Sigmoid colon (tissue), 7 donors: Measurements from ENCODE around the gene GTF2IRD1. TPM values are rescaled to one million over a fixed set of nuclear protein-coding genes. Genes with fewer than 3 reads are reported as not detected.

Experiments
- DNase-seq: peaks from one replicate; pipeline ENCODE4 v3.0.0-alpha.2; 2019
- H3K27ac ChIP-seq, 4 donors: fragments of 200-600 bp; sonication (generic); one replicate each; pipeline ENCODE4 v1.5.1; 2016 to 2019; ENCODE audit warnings: mild to moderate bottlenecking in 1 of 4
- H3K27me3 ChIP-seq, 3 donors: fragments of 200-600 bp; sonication (generic); one replicate each; pipeline ENCODE4 v1.5.1; 2019; ENCODE audit warnings: mild to moderate bottlenecking in 1 of 3
- H3K36me3 ChIP-seq, 4 donors: fragments of 200-600 bp; sonication (generic); one replicate each; pipeline ENCODE4 v1.5.1; 2016 to 2019
- H3K4me1 ChIP-seq, 4 donors: fragments of 200-600 bp; sonication (generic); one replicate each; pipeline ENCODE4 v1.5.1; 2017 to 2019
- H3K4me3 ChIP-seq, 4 donors: fragments of 200-600 bp; sonication (generic); one replicate each; pipeline ENCODE4 v1.5.1; 2017 to 2019; ENCODE audit warnings: mild to moderate bottlenecking in 2 of 4, moderate library complexity in 1 of 4
- H3K9me3 ChIP-seq, 4 donors: fragments of 200-600 bp in 3 of 4; sonication (generic) in 3 of 4; one replicate each; pipeline versions ENCODE4 v1.5.1 to v1.6.1; 2013 to 2019
- CTCF ChIP-seq, 4 experiments: fragments of 450-650 bp in 3 of 4; fragments of 200-600 bp in 1 of 4; IDR thresholded peaks; one replicate each; pipeline ENCODE4 v1.5.1; 2016 to 2019; ENCODE audit warnings: antibody characterized with exemption in 4 of 4, mild to moderate bottlenecking in 3 of 4, moderate library complexity in 2 of 4
- EP300 ChIP-seq, 4 donors: sonication (generic); formaldehyde crosslinking; IDR thresholded peaks; one replicate each; pipeline ENCODE4 v1.6.1; 2017; ENCODE audit warnings: antibody characterized with exemption in 4 of 4
- POLR2A ChIP-seq, 2 donors: fragments of 450-650 bp; IDR thresholded peaks; one replicate each; pipeline ENCODE4 v1.6.1; 2016; ENCODE audit warnings: antibody characterized with exemption in 2 of 2, mild to moderate bottlenecking in 2 of 2, moderate library complexity in 2 of 2
- POLR2AphosphoS5 ChIP-seq, 4 donors: sonication (generic); formaldehyde crosslinking; IDR thresholded peaks; one replicate each; pipeline ENCODE4 v1.6.1; 2017; ENCODE audit warnings: antibody characterized with exemption in 4 of 4
- WGBS, 2 donors: extraction: QIAGEN DNeasy Blood & Tissue Kit; methylation state at CpG; one replicate each; pipeline ENCODE4 v1.1.7; 2013; 5-methylcytosine and 5-hydroxymethylcytosine counted together
- intact Hi-C: fragments of 100-400 bp; cut with DNase I; formaldehyde crosslinking; loops from one replicate; pipeline ENCODE4 v1.15.1; 2023
- polyA plus RNA-seq, 3 donors: library from polyadenylated mRNA; stranded (reverse); fragments of 200-250 nt; gene quantifications; one replicate each; pipeline ENCODE4 v1.2.3, GENCODE V29; 2013
- total RNA-seq, 4 donors: library from RNA; depleted of rRNA; stranded (reverse); fragments of >200 nt; gene quantifications; one replicate each; pipeline ENCODE4 v1.1.0, GENCODE V29; 2016
- donor health status: healthy with polysubstance abuse.
- donor health status: Bipolar disorder and iron deficiency.
- donor health status: healthy.

The GTF2IRD1 gene
- total and polyA plus RNA-seq, 7 donors = 1.8 to 24.2 (median 15.0) TPM

DNA sequence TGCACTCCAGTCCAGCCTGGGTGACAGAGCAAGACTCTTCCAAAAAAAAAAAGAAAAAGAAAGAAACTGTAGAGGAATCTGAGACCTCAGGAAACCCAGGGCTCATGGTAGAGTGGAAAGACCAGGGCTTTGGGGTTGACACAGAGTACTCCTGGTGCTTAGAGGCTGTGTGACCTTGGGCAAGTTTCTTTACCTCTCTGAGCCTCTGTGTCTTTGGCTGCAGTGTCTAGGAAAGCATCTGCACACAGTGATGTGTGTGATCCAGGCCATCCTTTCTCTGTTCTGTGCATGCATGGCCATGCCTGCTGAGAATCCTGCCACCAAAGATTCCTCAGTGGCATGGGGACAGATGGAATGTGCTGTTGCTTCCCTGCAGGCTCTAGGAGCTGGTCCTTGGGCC lies 132.1 kb downstream of the GTF2IRD1 start:
- H3K9me3 ChIP-seq = no peaks in the 10 kb centered on the region
- peaks cover 0 to 18% (median 17%) of the 10 kb centered on the region in 4 donors for H3K4me1 ChIP-seq
- DNase-seq = no peak
- H3K27me3 ChIP-seq = no peaks in the 10 kb centered on the region
- TF ChIP-seq POLR2AphosphoS5 (IDR thresholded peaks at IDR 0.05) (no peak), CTCF (IDR thresholded peaks at IDR 0.05) (no peak), EP300 (IDR thresholded peaks at IDR 0.05) (no peak), POLR2A (IDR thresholded peaks at IDR 0.05) (no peak)
- intact Hi-C loops = loop anchor here (10.0 kb wide), 1 partner anchor 71 kb away; no protein-coding TSS in a partner anchor
- H3K36me3 ChIP-seq = peaks cover 0 to 14% (median 0%) of the 10 kb centered on the region in 4 donors
- H3K27ac ChIP-seq = peak overlapping the region in 2 of 4 donors; percentile 63 to 77
- H3K4me3 ChIP-seq = no peak overlapping the region

DNA sequence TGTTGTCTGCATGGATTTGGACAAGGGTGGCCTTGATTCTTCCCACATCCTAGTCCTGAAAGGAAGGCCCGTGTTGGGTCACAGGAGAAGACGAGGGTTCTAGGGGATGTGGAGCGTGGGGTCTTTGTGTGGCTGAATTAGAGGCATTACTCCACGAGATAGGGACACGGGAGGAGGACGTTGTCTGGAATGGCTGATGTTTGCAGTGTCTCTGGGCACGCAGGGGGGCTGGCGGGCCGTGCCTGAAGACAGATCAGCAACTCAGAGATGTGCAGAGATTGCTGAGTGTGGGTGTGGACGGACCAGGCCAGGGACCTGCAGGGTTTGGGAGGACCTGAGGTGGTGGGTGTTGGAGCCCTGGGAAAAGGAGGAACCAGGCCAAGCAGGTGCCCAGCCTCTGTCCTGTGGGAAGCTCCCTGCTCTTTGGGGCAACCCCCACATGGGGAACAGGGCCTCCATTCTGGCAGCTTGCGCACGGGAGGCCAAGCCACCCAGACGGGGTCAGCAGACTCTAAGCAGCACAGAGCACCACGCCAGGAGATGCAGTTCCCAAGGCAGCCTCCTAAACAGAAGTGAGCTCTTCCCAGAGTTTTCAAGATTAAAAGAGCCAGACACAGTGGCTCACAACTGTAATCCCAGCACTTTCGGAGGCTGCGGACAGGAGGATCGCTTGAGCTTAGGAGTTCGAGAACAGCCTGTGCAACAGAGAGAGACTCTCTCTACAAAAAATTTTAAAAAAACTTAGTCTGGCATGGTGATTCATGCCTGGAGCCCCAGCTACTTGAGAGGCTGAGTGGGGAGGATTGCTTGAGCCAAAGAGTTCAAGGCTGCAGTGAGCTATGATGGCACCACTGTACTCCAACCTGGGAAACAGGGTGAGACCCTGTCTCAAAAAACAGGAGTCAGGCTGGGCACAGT lies 132.8 kb downstream of the GTF2IRD1 start:
- Histone ChIP-seq H3K27me3 (no peaks in the 10 kb centered on the region), H3K36me3 (peaks cover 0 to 19% (median 0%) of the 10 kb centered on the region in 4 donors), H3K27ac (peak overlapping the region; percentile 59 to 77 (median 68)), H3K9me3 (no peaks in the 10 kb centered on the region), H3K4me3 (no peak overlapping the region), H3K4me1 (peaks cover 0 to 18% (median 17%) of the 10 kb centered on the region in 4 donors)
- no peak for TF ChIP-seq POLR2AphosphoS5 (IDR thresholded peaks at IDR 0.05)
- TF ChIP-seq CTCF (IDR thresholded peaks at IDR 0.05) = no peak
- TF ChIP-seq EP300 (IDR thresholded peaks at IDR 0.05) = no peak
- TF ChIP-seq POLR2A (IDR thresholded peaks at IDR 0.05) = no peak
- DNase-seq = peak; percentile 66
- 87 to 90% methylated on average over 18 of the region's 18 CpGs for WGBS, 2 donors
- intact Hi-C loops = loop anchor here (10.0 kb wide), 1 partner anchor 72 kb away; no protein-coding TSS in a partner anchor

- TF ChIP-seq EP300 (IDR thresholded peaks at IDR 0.05) = no peak
- TF ChIP-seq POLR2AphosphoS5 (IDR thresholded peaks at IDR 0.05) = peak in 1 of 4 donors; percentile 21
- peak; percentile 95 for DNase-seq
These were observed 133.9 kb downstream of the GTF2IRD1 start for GRCh38 chr7:74587435-74588126.

DNA sequence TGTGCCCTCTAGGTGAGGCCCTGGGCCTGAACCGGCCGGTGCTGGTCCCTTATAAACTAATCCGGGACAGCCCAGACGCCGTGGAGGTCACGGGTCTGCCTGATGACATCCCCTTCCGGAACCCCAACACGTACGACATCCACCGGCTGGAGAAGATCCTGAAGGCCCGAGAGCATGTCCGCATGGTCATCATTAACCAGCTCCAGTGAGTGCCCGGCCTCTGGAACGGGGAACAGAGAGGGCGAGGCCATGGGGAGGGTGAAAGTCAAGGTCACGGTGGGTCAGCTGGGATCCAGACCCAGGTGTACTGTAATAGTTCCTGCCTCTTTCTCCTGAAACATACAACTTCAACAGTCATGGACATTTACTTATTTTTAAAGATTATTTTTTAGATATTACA lies 137.1 kb downstream of the GTF2IRD1 start:
- H3K27ac ChIP-seq = no peak overlapping the region
- 91 to 94% methylated on average over 16 of the region's 16 CpGs for WGBS, 2 donors
- H3K9me3 ChIP-seq = no peaks in the 10 kb centered on the region
- H3K27me3 ChIP-seq = no peaks in the 10 kb centered on the region
- H3K4me1 ChIP-seq = peaks cover 0 to 18% (median 17%) of the 10 kb centered on the region in 4 donors
- TF ChIP-seq POLR2A (IDR thresholded peaks at IDR 0.05) = no peak
- TF ChIP-seq EP300 (IDR thresholded peaks at IDR 0.05) = no peak
- no peak for TF ChIP-seq CTCF (IDR thresholded peaks at IDR 0.05)
- no peak for TF ChIP-seq POLR2AphosphoS5 (IDR thresholded peaks at IDR 0.05)
- no peak for DNase-seq
- H3K4me3 ChIP-seq = no peak overlapping the region
- intact Hi-C loops = no loop called here
- H3K36me3 ChIP-seq = peaks cover 0 to 54% (median 21%) of the 10 kb centered on the region in 4 donors

More at GRCh38 chr7:74587435-74588126, 133.9 kb downstream of the GTF2IRD1 start:
- Histone ChIP-seq H3K4me1 (peaks cover 0 to 18% (median 17%) of the 10 kb centered on the region in 4 donors), H3K27me3 (no peaks in the 10 kb centered on the region), H3K4me3 (no peak overlapping the region), H3K27ac (peak overlapping the region; percentile 59 to 77 (median 68)), H3K36me3 (peaks cover 0 to 29% (median 2%) of the 10 kb centered on the region in 4 donors), H3K9me3 (no peaks in the 10 kb centered on the region)
- intact Hi-C loops = loop anchor here (10.0 kb wide), 1 partner anchor 73 kb away; no protein-coding TSS in a partner anchor
- WGBS, 2 donors = 43 to 51% methylated on average over 13 of the region's 13 CpGs

GRCh38 chr7:74598558-74598957 lies 144.9 kb downstream of the GTF2IRD1 start:
- Histone ChIP-seq H3K27ac (no peak overlapping the region), H3K4me1 (no peaks in the 10 kb centered on the region), H3K27me3 (no peaks in the 10 kb centered on the region), H3K36me3 (peaks cover 0 to 78% (median 25%) of the 10 kb centered on the region in 4 donors), H3K4me3 (no peak overlapping the region), H3K9me3 (no peaks in the 10 kb centered on the region)
- no peak for TF ChIP-seq POLR2AphosphoS5 (IDR thresholded peaks at IDR 0.05)
- no peak for TF ChIP-seq EP300 (IDR thresholded peaks at IDR 0.05)
- no peak for TF ChIP-seq CTCF (IDR thresholded peaks at IDR 0.05)
- no peak for TF ChIP-seq POLR2A (IDR thresholded peaks at IDR 0.05)
- DNase-seq = no peak
- WGBS, 2 donors = 83 to 96% methylated on average over 1 of the region's 1 CpG
- intact Hi-C loops = no loop called here
